Trophoblast cell (in vitro differentiated cells and primary cell): ENCODE measurements around the gene IL22RA1.

ENCODE experiments used
- DNase-seq, 2 donors: peaks; one replicate each; pipeline ENCODE4 v3.0.0-alpha.2; 2016
- H2AFZ ChIP-seq: 2 replicates; pipeline ENCODE4 v1.6.1; 2013; ENCODE audit warnings: low read length, moderate library complexity, mild to moderate bottlenecking; ENCODE audit not compliant: insufficient read depth, poor library complexity
- H2AK5ac ChIP-seq: 2 replicates; pipeline ENCODE4 v1.6.1; 2013; ENCODE audit warnings: mild to moderate bottlenecking, low read length
- H2BK120ac ChIP-seq: 2 replicates; pipeline ENCODE4 v1.6.1; 2013; ENCODE audit warnings: low read length, mild to moderate bottlenecking, moderate library complexity; ENCODE audit not compliant: insufficient read depth, poor library complexity
- H2BK12ac ChIP-seq: 2 replicates; pipeline ENCODE4 v1.6.1; 2013; ENCODE audit warnings: mild to moderate bottlenecking, low read length, moderate library complexity
- H2BK5ac ChIP-seq: 2 replicates; pipeline ENCODE4 v1.6.1; 2013; ENCODE audit warnings: low read length, low read depth, moderate library complexity, mild to moderate bottlenecking; ENCODE audit not compliant: poor library complexity
- H3K14ac ChIP-seq: 2 replicates; pipeline ENCODE4 v1.6.1; 2013; ENCODE audit warnings: mild to moderate bottlenecking, low read length
- H3K18ac ChIP-seq: 2 replicates; pipeline ENCODE4 v1.6.1; 2013; ENCODE audit warnings: mild to moderate bottlenecking, low read length
- H3K23ac ChIP-seq: 2 replicates; pipeline ENCODE4 v1.6.1; 2013; ENCODE audit warnings: low read length
- H3K27ac ChIP-seq: 2 replicates; pipeline ENCODE4 v1.5.1; 2013; ENCODE audit warnings: low read depth, mild to moderate bottlenecking, inconsistent platforms, low read length, moderate library complexity
- H3K27me3 ChIP-seq: 2 replicates; pipeline ENCODE4 v1.6.1; 2013; ENCODE audit warnings: inconsistent platforms, mild to moderate bottlenecking, low read length, moderate library complexity; ENCODE audit not compliant: insufficient read depth
- H3K36me3 ChIP-seq, 2 experiments: 1 replicate in 1 of 2; 2 replicates in 1 of 2; pipeline ENCODE4 v1.6.1; 2013; ENCODE audit warnings: low read length in 2 of 2, mild to moderate bottlenecking in 2 of 2, moderate library complexity in 1 of 2; ENCODE audit not compliant: insufficient read depth in 2 of 2, control insufficient read depth in 1 of 2
- H3K4ac ChIP-seq: 2 replicates; pipeline ENCODE4 v1.6.1; 2013; ENCODE audit warnings: low read depth, mild to moderate bottlenecking, low read length, moderate library complexity
- H3K4me1 ChIP-seq, 2 experiments: 1 replicate in 1 of 2; 2 replicates in 1 of 2; pipeline ENCODE4 v1.6.1; 2013; ENCODE audit warnings: low read length in 2 of 2, mild to moderate bottlenecking in 2 of 2, moderate library complexity in 1 of 2; ENCODE audit not compliant: insufficient read depth in 2 of 2, control insufficient read depth in 1 of 2
- H3K4me2 ChIP-seq: 2 replicates; pipeline ENCODE4 v1.6.1; 2013; ENCODE audit warnings: inconsistent platforms, mild to moderate bottlenecking, low read length, moderate library complexity
- H3K4me3 ChIP-seq: 2 replicates; pipeline ENCODE4 v1.5.1; 2013; ENCODE audit warnings: mild to moderate bottlenecking, low read depth, low read length, inconsistent platforms
- H3K79me1 ChIP-seq: one replicate; pipeline ENCODE4 v1.6.1; 2013; ENCODE audit warnings: low read length
- H3K79me2 ChIP-seq: 2 replicates; pipeline ENCODE4 v1.6.1; 2013; ENCODE audit warnings: low read length, mild to moderate bottlenecking; ENCODE audit not compliant: control insufficient read depth, insufficient read depth, poor library complexity
- H3K9ac ChIP-seq: 2 replicates; pipeline ENCODE4 v1.6.1; 2013; ENCODE audit warnings: mild to moderate bottlenecking, low read length
- H3K9me3 ChIP-seq: 2 replicates; pipeline ENCODE4 v1.6.1; 2013; ENCODE audit warnings: low read depth, mild to moderate bottlenecking, control low read depth, inconsistent platforms, low read length; ENCODE audit not compliant: insufficient read depth
- H4K12ac ChIP-seq: 2 replicates; pipeline ENCODE4 v1.6.1; 2013; ENCODE audit warnings: low read depth, mild to moderate bottlenecking, low read length, moderate library complexity
- H4K8ac ChIP-seq: 2 replicates; pipeline ENCODE4 v1.6.1; 2013; ENCODE audit warnings: low read depth, mild to moderate bottlenecking, low read length, moderate library complexity
- H4K91ac ChIP-seq: one replicate; pipeline ENCODE4 v1.6.1; 2013; ENCODE audit warnings: low read depth, mild to moderate bottlenecking, low read length, moderate library complexity
- WGBS: extraction: QIAGEN DNeasy Blood & Tissue Kit; methylation state at CpG from one replicate; pipeline ENCODE4 v1.1.7; 2013; ENCODE audit warnings: missing lambda C conversion rate; ENCODE audit not compliant: insufficient read length, insufficient coverage; ENCODE audit errors: extremely low coverage; 5-methylcytosine and 5-hydroxymethylcytosine counted together

IL22RA1 gene

GRCh38 chr1:24081190-24081589 is 61.8 kb downstream of the IL22RA1 start:
- no peak overlapping the region for H3K4me2 ChIP-seq
- H2BK120ac ChIP-seq: no peak overlapping the region
- DNase-seq: no peak
- no peak overlapping the region for H3K27ac ChIP-seq
- H2AK5ac ChIP-seq: no peak overlapping the region
- no peak overlapping the region for H3K4me3 ChIP-seq
- H3K14ac ChIP-seq: no peak overlapping the region
- H3K36me3 ChIP-seq: no peaks in the 10 kb centered on the region
- no peaks in the 10 kb centered on the region for H3K79me1 ChIP-seq
- H4K8ac ChIP-seq: no peak overlapping the region
- WGBS: no CpG with 5 or more reads among the region's 6 CpGs
- no peaks in the 10 kb centered on the region for H3K27me3 ChIP-seq
- no peak overlapping the region for H3K23ac ChIP-seq
- H3K9ac ChIP-seq: no peak overlapping the region
- H2AFZ ChIP-seq: no peak overlapping the region
- H2BK12ac ChIP-seq: no peak overlapping the region
- no peaks in the 10 kb centered on the region for H3K9me3 ChIP-seq
- H3K79me2 ChIP-seq: no peaks in the 10 kb centered on the region
- H4K91ac ChIP-seq: no peak overlapping the region
- no peak overlapping the region for H4K12ac ChIP-seq
- no peak overlapping the region for H3K18ac ChIP-seq
- H3K4me1 ChIP-seq: peaks cover 0 to 6% of the 10 kb centered on the region in 2 experiments
- no peak overlapping the region for H2BK5ac ChIP-seq
- H3K4ac ChIP-seq: no peak overlapping the region

GRCh38 chr1:24080131-24080530 is 62.8 kb downstream of the IL22RA1 start:
- no peak overlapping the region for H3K14ac ChIP-seq
- no peak overlapping the region for H3K27ac ChIP-seq
- H4K12ac ChIP-seq: no peak overlapping the region
- no peaks in the 10 kb centered on the region for H3K79me2 ChIP-seq
- H4K8ac ChIP-seq: no peak overlapping the region
- no peak overlapping the region for H3K9ac ChIP-seq
- H3K4me2 ChIP-seq: no peak overlapping the region
- H3K27me3 ChIP-seq: no peaks in the 10 kb centered on the region
- no peak overlapping the region for H2BK120ac ChIP-seq
- H3K4me1 ChIP-seq: peaks cover 0 to 6% of the 10 kb centered on the region in 2 experiments
- H2BK12ac ChIP-seq: no peak overlapping the region
- no peaks in the 10 kb centered on the region for H3K36me3 ChIP-seq
- H2AK5ac ChIP-seq: no peak overlapping the region
- no peak overlapping the region for H3K23ac ChIP-seq
- WGBS: no CpG with 5 or more reads among the region's 10 CpGs
- H3K4ac ChIP-seq: no peak overlapping the region
- H3K18ac ChIP-seq: no peak overlapping the region
- H3K79me1 ChIP-seq: no peaks in the 10 kb centered on the region
- no peak for DNase-seq
- no peak overlapping the region for H2AFZ ChIP-seq
- no peak overlapping the region for H4K91ac ChIP-seq
- H3K9me3 ChIP-seq: no peaks in the 10 kb centered on the region
- no peak overlapping the region for H3K4me3 ChIP-seq
- no peak overlapping the region for H2BK5ac ChIP-seq

- no CpG with 5 or more reads among the region's 16 CpGs for WGBS
- no peak overlapping the region for H3K14ac ChIP-seq
- H2BK120ac ChIP-seq: no peak overlapping the region
Observed at GRCh38 chr1:24077278-24077978, 65.5 kb downstream of the IL22RA1 start.

GRCh38 chr1:24075946-24076345 is 67.0 kb downstream of the IL22RA1 start:
- Histone ChIP-seq H3K14ac (no peak overlapping the region), H3K27ac (no peak overlapping the region), H2BK120ac (no peak overlapping the region), H3K79me2 (no peaks in the 10 kb centered on the region), H4K12ac (no peak overlapping the region), H3K9ac (no peak overlapping the region), H3K4me1 (peaks cover 0 to 6% of the 10 kb centered on the region in 2 experiments), H3K4me3 (no peak overlapping the region), H2BK5ac (no peak overlapping the region), H3K4ac (no peak overlapping the region), H3K18ac (no peak overlapping the region), H2AFZ (no peak overlapping the region), H3K4me2 (no peak overlapping the region), H2BK12ac (no peak overlapping the region), H4K8ac (no peak overlapping the region), H3K36me3 (no peaks in the 10 kb centered on the region), H3K79me1 (no peaks in the 10 kb centered on the region), H3K27me3 (no peaks in the 10 kb centered on the region), H3K9me3 (peaks cover 2% of the 10 kb centered on the region), H4K91ac (no peak overlapping the region), H2AK5ac (no peak overlapping the region), H3K23ac (no peak overlapping the region)
- WGBS: no CpG with 5 or more reads among the region's 8 CpGs
- no peak for DNase-seq

More at GRCh38 chr1:24077278-24077978, 65.5 kb downstream of the IL22RA1 start:
- Histone ChIP-seq H3K79me2 (no peaks in the 10 kb centered on the region), H3K9ac (no peak overlapping the region), H3K79me1 (no peaks in the 10 kb centered on the region), H3K4ac (no peak overlapping the region), H3K4me2 (peak overlapping the region; percentile 26), H3K4me3 (peak overlapping the region; percentile 23), H4K91ac (no peak overlapping the region), H3K9me3 (peaks cover 2% of the 10 kb centered on the region), H3K27ac (no peak overlapping the region), H2AFZ (no peak overlapping the region), H3K36me3 (no peaks in the 10 kb centered on the region), H3K18ac (no peak overlapping the region), H2AK5ac (no peak overlapping the region), H3K23ac (no peak overlapping the region), H2BK5ac (no peak overlapping the region), H3K4me1 (peaks cover 0 to 6% of the 10 kb centered on the region in 2 experiments), H3K27me3 (no peaks in the 10 kb centered on the region), H4K8ac (no peak overlapping the region), H4K12ac (no peak overlapping the region), H2BK12ac (no peak overlapping the region)
- no peak for DNase-seq
